ENCODE results near the gene MAGI2.

- TF ChIP-seq POLR2A (IDR thresholded peaks at IDR 0.05; ENCODE audit: low read depth, low read length): no peak
- TF ChIP-seq POLR2AphosphoS5 (IDR thresholded peaks at IDR 0.05; ENCODE audit: low read depth, low read length): no peak
These were observed 43.1 kb downstream of the MAGI2 start for GRCh38 chr7:79410345-79410744.

Data from GM12891 (cell line).